GOT3 (cell line): ENCODE results near the gene JAGN1.
"Not testable (repeated sequence)": the region's sequence is repeated elsewhere in the genome, so short reads cannot be mapped to it uniquely, and the experiment has no call there.

Experiments used
- DNase-seq: peaks from one replicate; lab custom pipeline; 2025; ENCODE audit warnings: mixed read lengths; lab: John Stamatoyannopoulos, UW

The JAGN1 gene

GRCh38 chr3:9890249-9891071 is at the start of gene JAGN1:
Gene JAGN1, plus strand, starts transcription at chr3:9890610. Its CDS starts 113 bp downstream, at chr3:9890723.
- peak; percentile 48 for DNase-seq

- DNase-seq: no peak
These were observed 49.4 kb upstream of the JAGN1 start for GRCh38 chr3:9841015-9841414.

- peak; percentile 93 for DNase-seq
These were observed 46.5 kb upstream of the JAGN1 start, which contains the start of gene RPUSD3 for GRCh38 chr3:9843715-9844438. Gene RPUSD3, minus strand, starts transcription at chr3:9844008. Its CDS starts 18 bp downstream, at chr3:9843990.

GRCh38 chr3:9846231-9846630 is 44.2 kb upstream of the JAGN1 start:
- no peak for DNase-seq

- DNase-seq: no peak
These were observed 43.4 kb upstream of the JAGN1 start for GRCh38 chr3:9846931-9847488.

GRCh38 chr3:9847870-9848269 is 42.5 kb upstream of the JAGN1 start:
- DNase-seq: not testable (repeated sequence)

- not testable (repeated sequence) for DNase-seq
These were observed 41.5 kb upstream of the JAGN1 start for GRCh38 chr3:9848860-9849259.

GRCh38 chr3:9851383-9851782 is 39.0 kb upstream of the JAGN1 start:
- DNase-seq: not testable (repeated sequence)

GRCh38 chr3:9851926-9852325 is 38.5 kb upstream of the JAGN1 start:
- DNase-seq: not testable (repeated sequence)

GRCh38 chr3:9852528-9852927 is 37.9 kb upstream of the JAGN1 start:
- DNase-seq: no peak

- DNase-seq: not testable (repeated sequence)
These were observed 36.0 kb upstream of the JAGN1 start for GRCh38 chr3:9854291-9854940.

GRCh38 chr3:9855594-9855993 is 34.8 kb upstream of the JAGN1 start:
- DNase-seq: no peak

GRCh38 chr3:9859530-9860025 is 30.8 kb upstream of the JAGN1 start:
- DNase-seq: no peak

- no peak for DNase-seq
These were observed 29.2 kb upstream of the JAGN1 start for GRCh38 chr3:9861201-9861600.

- DNase-seq: no peak
These were observed 28.7 kb upstream of the JAGN1 start for GRCh38 chr3:9861626-9862130.

- no peak for DNase-seq
These were observed 27.9 kb upstream of the JAGN1 start for GRCh38 chr3:9862391-9863057.

GRCh38 chr3:9863058-9863772 is 27.2 kb upstream of the JAGN1 start:
- DNase-seq: no peak

GRCh38 chr3:9864200-9864927 is 26.0 kb upstream of the JAGN1 start:
- no peak for DNase-seq

- DNase-seq: not testable (repeated sequence)
These were observed 25.2 kb upstream of the JAGN1 start for GRCh38 chr3:9865125-9865637.

- no peak for DNase-seq
These were observed 23.8 kb upstream of the JAGN1 start for GRCh38 chr3:9866639-9867038.
